A549 (cell line): Measurements from ENCODE around the gene ARFGEF2. TPM values are rescaled to one million over a fixed set of nuclear protein-coding genes. Genes with fewer than 3 reads are reported as not detected.
"Not testable (repeated sequence)": the region's sequence is repeated elsewhere in the genome, so short reads cannot be mapped to it uniquely, and the experiment has no call there.

Experiments
- ATAC-seq, 2 experiments: fragments of 200-7000 bp in 1 of 2; fragments of >200 bp in 1 of 2; cut with Nextera tagmentation in 1 of 2; cut with Tn5 transposase in 1 of 2; 3 replicates each; pipeline versions ENCODE4 v1.8.0 to v1.9.1; 2018 to 2020; ENCODE audit warnings: mild to moderate bottlenecking in 1 of 2, moderate library complexity in 1 of 2
- CTCF ChIA-PET: fragments of 300-600 bp; sonication (Branson Sonifier 250); formaldehyde crosslinking; extraction: SDS; loops from one replicate; lab custom pipeline; 2021; ENCODE audit warnings: antibody characterized with exemption, inconsistent platforms; lab: Yijun Ruan, JAX
- POLR2A ChIA-PET: fragments of 350-600 bp; formaldehyde crosslinking; extraction: SDS; loops from one replicate; lab custom pipeline; 2021; ENCODE audit warnings: antibody characterized with exemption, inconsistent platforms; lab: Yijun Ruan, JAX
- DNase-seq, 2 experiments: peaks; one replicate each; pipeline versions ENCODE4 v3.0.0 to v3.0.0-alpha.2; 2011 to 2016; ENCODE audit warnings: low read depth in 1 of 2, low spot score in 1 of 2
- FAIRE-seq: peaks from 2 replicates; lab custom pipeline; 2011; peaks lifted over from hg19 to GRCh38; lab: Jason Lieb, UNC
- H3K27ac ChIP-seq, 2 experiments: fragments of >200 bp; sonication (Bioruptor Twin); formaldehyde crosslinking; 3 replicates each; pipeline ENCODE4 v1.5.1; 2016 to 2017
- H3K4me1 ChIP-seq: fragments of >200 bp; sonication (Bioruptor Twin); formaldehyde crosslinking; 3 replicates; pipeline ENCODE4 v1.6.1; 2016
- H3K4me2 ChIP-seq: fragments of >200 bp; sonication (Bioruptor Twin); formaldehyde crosslinking; 3 replicates; pipeline ENCODE4 v1.6.1; 2016
- H3K4me3 ChIP-seq: fragments of >200 bp; sonication (Bioruptor Twin); formaldehyde crosslinking; 3 replicates; pipeline ENCODE4 v1.5.1; 2016
- H3K9me3 ChIP-seq: fragments of >200 bp; sonication (Bioruptor Twin); formaldehyde crosslinking; 3 replicates; pipeline ENCODE4 v1.6.1; 2016
- CBX8 ChIP-seq: fragments of 200-600 bp; sonication (generic); IDR thresholded peaks from 2 replicates; pipeline ENCODE4 v1.6.1; 2016
- CEBPB ChIP-seq, 2 experiments: fragments of >200 bp in 1 of 2; sonication (Bioruptor Twin) in 1 of 2; formaldehyde crosslinking in 1 of 2; IDR thresholded peaks; 2 replicates each; pipeline ENCODE4 v1.6.1; 2012 to 2016
- CHD4 ChIP-seq: fragments of 200-600 bp; sonication (generic); IDR thresholded peaks from 2 replicates; pipeline ENCODE4 v1.6.1; 2016; ENCODE audit warnings: antibody characterized with exemption, mild to moderate bottlenecking, borderline replicate concordance
- EHMT2 ChIP-seq: fragments of 200-600 bp; sonication (generic); IDR thresholded peaks from 2 replicates; pipeline ENCODE4 v1.6.1; 2016; ENCODE audit warnings: antibody characterized with exemption, low read depth, mild to moderate bottlenecking, moderate library complexity
- FOXS1 ChIP-seq: fragments of 250-450 bp; sonication (Bioruptor Pico); IDR thresholded peaks from 2 replicates; pipeline ENCODE4 v1.5.0; 2020; ENCODE audit warnings: mild to moderate bottlenecking, moderate library complexity
- HDAC2 ChIP-seq: fragments of 200-600 bp; sonication (generic); IDR thresholded peaks from 2 replicates; pipeline ENCODE4 v1.6.1; 2016
- HOXA7 ChIP-seq: fragments of 250-450 bp; sonication (Bioruptor Pico); IDR thresholded peaks from 2 replicates; pipeline ENCODE4 v1.5.0; 2020; ENCODE audit warnings: mild to moderate bottlenecking, moderate library complexity
- JUN ChIP-seq, 2 experiments: fragments of >200 bp; sonication (Bioruptor Twin); formaldehyde crosslinking; IDR thresholded peaks; 2 replicates in 1 of 2; 3 replicates in 1 of 2; pipeline ENCODE4 v1.6.1; 2016 to 2017
- JUNB ChIP-seq: fragments of >200 bp; sonication (Bioruptor Twin); formaldehyde crosslinking; IDR thresholded peaks from 2 replicates; pipeline ENCODE4 v1.6.1; 2016
- KDM5A ChIP-seq: fragments of 200-600 bp; sonication (generic); IDR thresholded peaks from 2 replicates; pipeline ENCODE4 v1.6.1; 2016; ENCODE audit warnings: antibody characterized with exemption, mild to moderate bottlenecking
- MYC ChIP-seq: IDR thresholded peaks from 2 replicates; pipeline ENCODE4 v1.6.1; 2012; ENCODE audit warnings: mild to moderate bottlenecking, inconsistent platforms, low read length, improper control_type of control experiment, borderline replicate concordance
- POLR2AphosphoS2 ChIP-seq: conservative IDR thresholded peaks from 2 replicates; pipeline ENCODE4 v1.6.1; 2012; ENCODE audit warnings: low read length, improper control_type of control experiment, inconsistent platforms
- RAD21 ChIP-seq, 2 experiments: fragments of >200 bp in 1 of 2; sonication (Bioruptor Twin) in 1 of 2; formaldehyde crosslinking in 1 of 2; IDR thresholded peaks in 1 of 2; conservative IDR thresholded peaks in 1 of 2; 2 replicates in 1 of 2; 3 replicates in 1 of 2; pipeline ENCODE4 v1.6.1; 2012 to 2018; ENCODE audit warnings: inconsistent platforms in 1 of 2
- TFCP2L1 ChIP-seq: fragments of 250-450 bp; sonication (Bioruptor Pico); IDR thresholded peaks from 2 replicates; pipeline ENCODE4 v1.5.0; 2021; ENCODE audit warnings: mild to moderate bottlenecking
- WGBS: methylation state at CpG from one replicate; pipeline ENCODE4 v1.1.6; 2017; ENCODE audit errors: missing lambda C conversion rate; 5-methylcytosine and 5-hydroxymethylcytosine counted together
- polyA plus RNA-seq, 4 experiments: library from polyadenylated mRNA; depleted of rRNA in 3 of 4; stranded (reverse); fragments of >200 nt; fragmentation: RNase III in 1 of 4; extraction: RNeasy Plus Mini Kit Qiagen cat#74134 plus additional on column Dnase treatment in 1 of 4; gene quantifications; 2 replicates in 3 of 4; 3 replicates in 1 of 4; pipeline ENCODE4 v1.2.3, GENCODE V29; 2011 to 2017
- TF ChIP-seq, protein P1 (sequence below): IDR thresholded peaks from 2 replicates; pipeline ENCODE4 v1.6.1; 2012
- TF ChIP-seq, protein P2 (sequence below): fragments of 450-650 bp; IDR thresholded peaks from 2 replicates; pipeline ENCODE4 v1.6.1; 2014; ENCODE audit warnings: antibody characterized with exemption
- TF ChIP-seq, protein P3 (sequence below): fragments of >200 bp; sonication (Bioruptor Twin); formaldehyde crosslinking; IDR thresholded peaks from 3 replicates; pipeline ENCODE4 v1.6.1; 2016
- TF ChIP-seq, protein P4 (sequence below): fragments of 150-350 bp; IDR thresholded peaks from 2 replicates; pipeline ENCODE4 v1.6.1; 2014; ENCODE audit warnings: low read depth, mild to moderate bottlenecking, low read length
- TF ChIP-seq, protein P5 (sequence below): fragments of 250-450 bp; sonication (Bioruptor Pico); IDR thresholded peaks from 2 replicates; pipeline ENCODE4 v1.5.0; 2020; ENCODE audit warnings: low read depth, mild to moderate bottlenecking, moderate library complexity
- TF ChIP-seq, protein P6 (sequence below): fragments of >200 bp; sonication (Bioruptor Twin); formaldehyde crosslinking; IDR thresholded peaks from 2 replicates; pipeline ENCODE4 v1.6.1; 2016

The ARFGEF2 gene
- polyA plus RNA-seq, 2 of the 4 experiments (the other 2 are of a cell fraction): 12.3 to 24.3 TPM

DNA sequence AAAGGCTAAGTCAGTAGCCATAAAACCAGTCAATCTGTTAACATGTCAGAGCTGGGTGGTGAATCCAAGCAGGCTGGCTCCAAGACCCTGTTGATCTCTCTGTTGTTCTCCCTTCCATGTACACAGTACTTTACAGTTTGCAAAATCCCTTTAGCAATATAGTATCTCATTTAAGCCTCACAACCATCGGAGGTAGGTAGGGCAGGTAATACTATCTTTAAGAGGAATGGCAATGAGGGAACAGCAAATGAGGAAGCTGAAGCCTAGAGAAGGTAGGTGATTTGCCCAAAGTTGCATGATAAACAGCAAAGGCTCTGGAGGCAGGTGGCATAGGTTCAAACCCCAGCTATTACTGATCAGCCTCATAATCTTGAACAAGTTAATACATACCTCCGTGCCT is 34.7 kb upstream of the ARFGEF2 start:
- WGBS: 35% methylated on average over 2 of the region's 2 CpGs
- FAIRE-seq: no peak
- H3K4me2 ChIP-seq: no peak overlapping the region
- no peak overlapping the region for H3K4me3 ChIP-seq
- ATAC-seq: no peak
- DNase-seq: no peak
- no peaks in the 10 kb centered on the region for H3K4me1 ChIP-seq
- CTCF ChIA-PET: interaction anchor here (1.1 to 2.8 kb wide), 3 partner anchors 12 to 229 kb away, joined by 4 to 11 read pairs (median 6); no protein-coding TSS in a partner anchor
- H3K27ac ChIP-seq: no peak overlapping the region
- POLR2A ChIA-PET: no interaction called here
- TF ChIP-seq EHMT2 (no peak), CHD4 (no peak), RAD21 (conservative IDR thresholded peaks at IDR 0.05 in 1 of 2, IDR thresholded peaks at IDR 0.05 in 1 of 2) (no peak), CBX8 (no peak), HOXA7 (CRISPR knock-in tag) (no peak), FOXS1 (CRISPR knock-in tag) (no peak), POLR2AphosphoS2 (no peak), MYC (no peak), JUN (IDR thresholded peaks at IDR 0.05) (no peak)
- TF ChIP-seq, protein P1, sequence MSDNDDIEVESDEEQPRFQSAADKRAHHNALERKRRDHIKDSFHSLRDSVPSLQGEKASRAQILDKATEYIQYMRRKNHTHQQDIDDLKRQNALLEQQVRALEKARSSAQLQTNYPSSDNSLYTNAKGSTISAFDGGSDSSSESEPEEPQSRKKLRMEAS: no peak
- TF ChIP-seq, protein P2, sequence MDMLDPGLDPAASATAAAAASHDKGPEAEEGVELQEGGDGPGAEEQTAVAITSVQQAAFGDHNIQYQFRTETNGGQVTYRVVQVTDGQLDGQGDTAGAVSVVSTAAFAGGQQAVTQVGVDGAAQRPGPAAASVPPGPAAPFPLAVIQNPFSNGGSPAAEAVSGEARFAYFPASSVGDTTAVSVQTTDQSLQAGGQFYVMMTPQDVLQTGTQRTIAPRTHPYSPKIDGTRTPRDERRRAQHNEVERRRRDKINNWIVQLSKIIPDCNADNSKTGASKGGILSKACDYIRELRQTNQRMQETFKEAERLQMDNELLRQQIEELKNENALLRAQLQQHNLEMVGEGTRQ: no peak
- H3K9me3 ChIP-seq: no peaks in the 10 kb centered on the region

DNA sequence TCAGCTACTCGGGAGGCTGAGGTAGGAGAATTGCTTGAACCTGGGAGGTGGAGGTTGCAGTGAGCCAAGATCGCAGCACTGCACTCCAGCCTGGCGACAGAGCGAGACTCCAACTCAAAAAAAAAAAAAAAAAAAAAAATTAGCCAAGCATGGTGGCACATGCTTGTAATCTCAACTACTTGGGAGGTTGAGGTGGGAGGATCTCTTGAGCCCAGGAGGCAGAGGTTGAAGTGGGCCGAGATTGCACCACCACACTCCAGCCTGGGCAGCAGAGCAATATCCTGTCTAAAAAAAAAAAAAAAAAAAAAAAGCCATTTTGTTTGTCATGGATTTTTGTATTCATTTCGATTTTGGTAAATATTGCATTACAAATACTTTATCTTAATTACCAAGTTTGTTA is 33.0 kb upstream of the ARFGEF2 start:
- POLR2A ChIA-PET, H3K9me3 ChIP-seq, ATAC-seq, H3K27ac ChIP-seq, H3K4me1 ChIP-seq, H3K4me2 ChIP-seq, DNase-seq, FAIRE-seq, H3K4me3 ChIP-seq: not testable (repeated sequence)
- WGBS: 65% methylated on average over 6 of the region's 6 CpGs
- CTCF ChIA-PET: interaction anchor here (2.8 to 3.5 kb wide), 2 partner anchors 16 to 231 kb away, joined by 11 to 14 read pairs; no protein-coding TSS in a partner anchor

DNA sequence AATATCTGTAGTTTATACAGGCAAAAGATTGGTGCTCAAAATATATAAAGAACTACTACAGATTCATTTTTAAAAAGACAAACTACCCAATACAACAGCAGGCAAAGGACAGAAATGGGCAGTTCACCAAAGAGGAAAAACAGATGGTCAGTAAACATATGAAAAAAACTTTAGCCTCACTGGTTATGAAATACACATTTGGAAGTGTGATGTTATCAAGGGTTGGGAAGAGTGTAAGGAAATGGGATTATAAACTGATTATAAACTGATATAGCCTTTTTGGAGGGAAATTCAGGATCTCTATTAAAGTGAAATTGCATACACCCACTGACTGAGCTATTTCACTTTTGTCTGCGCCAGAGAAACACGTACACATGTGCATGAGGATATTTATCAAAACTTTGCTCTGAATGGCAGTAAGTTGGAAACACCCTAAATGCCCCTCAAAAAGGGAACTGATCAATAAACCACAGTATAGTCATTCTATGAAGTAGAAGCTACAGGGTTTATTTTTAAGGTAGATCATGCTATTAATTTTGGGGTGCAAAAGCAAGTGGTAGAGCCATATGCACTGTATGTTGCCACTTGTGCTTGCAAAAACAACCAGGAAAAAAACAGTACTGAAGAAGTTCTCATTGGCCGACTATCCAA is 32.2 kb upstream of the ARFGEF2 start:
- DNase-seq: no peak
- WGBS: 85% methylated on average over 3 of the region's 3 CpGs
- no peaks in the 10 kb centered on the region for H3K9me3 ChIP-seq
- TF ChIP-seq CEBPB (IDR thresholded peaks at IDR 0.05): no peak
- TF ChIP-seq, protein P3, sequence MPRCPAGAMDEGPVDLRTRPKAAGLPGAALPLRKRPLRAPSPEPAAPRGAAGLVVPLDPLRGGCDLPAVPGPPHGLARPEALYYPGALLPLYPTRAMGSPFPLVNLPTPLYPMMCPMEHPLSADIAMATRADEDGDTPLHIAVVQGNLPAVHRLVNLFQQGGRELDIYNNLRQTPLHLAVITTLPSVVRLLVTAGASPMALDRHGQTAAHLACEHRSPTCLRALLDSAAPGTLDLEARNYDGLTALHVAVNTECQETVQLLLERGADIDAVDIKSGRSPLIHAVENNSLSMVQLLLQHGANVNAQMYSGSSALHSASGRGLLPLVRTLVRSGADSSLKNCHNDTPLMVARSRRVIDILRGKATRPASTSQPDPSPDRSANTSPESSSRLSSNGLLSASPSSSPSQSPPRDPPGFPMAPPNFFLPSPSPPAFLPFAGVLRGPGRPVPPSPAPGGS: no peak
- TF ChIP-seq, protein P4, sequence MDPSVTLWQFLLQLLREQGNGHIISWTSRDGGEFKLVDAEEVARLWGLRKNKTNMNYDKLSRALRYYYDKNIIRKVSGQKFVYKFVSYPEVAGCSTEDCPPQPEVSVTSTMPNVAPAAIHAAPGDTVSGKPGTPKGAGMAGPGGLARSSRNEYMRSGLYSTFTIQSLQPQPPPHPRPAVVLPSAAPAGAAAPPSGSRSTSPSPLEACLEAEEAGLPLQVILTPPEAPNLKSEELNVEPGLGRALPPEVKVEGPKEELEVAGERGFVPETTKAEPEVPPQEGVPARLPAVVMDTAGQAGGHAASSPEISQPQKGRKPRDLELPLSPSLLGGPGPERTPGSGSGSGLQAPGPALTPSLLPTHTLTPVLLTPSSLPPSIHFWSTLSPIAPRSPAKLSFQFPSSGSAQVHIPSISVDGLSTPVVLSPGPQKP: no peak
- TF ChIP-seq JUNB: no peak
- TF ChIP-seq HOXA7 (CRISPR knock-in tag): no peak
- TF ChIP-seq HDAC2: no peak
- TF ChIP-seq TFCP2L1: no peak
- TF ChIP-seq, protein P5, sequence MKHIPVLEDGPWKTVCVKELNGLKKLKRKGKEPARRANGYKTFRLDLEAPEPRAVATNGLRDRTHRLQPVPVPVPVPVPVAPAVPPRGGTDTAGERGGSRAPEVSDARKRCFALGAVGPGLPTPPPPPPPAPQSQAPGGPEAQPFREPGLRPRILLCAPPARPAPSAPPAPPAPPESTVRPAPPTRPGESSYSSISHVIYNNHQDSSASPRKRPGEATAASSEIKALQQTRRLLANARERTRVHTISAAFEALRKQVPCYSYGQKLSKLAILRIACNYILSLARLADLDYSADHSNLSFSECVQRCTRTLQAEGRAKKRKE (CRISPR knock-in tag): no peak
- TF ChIP-seq FOXS1 (CRISPR knock-in tag): no peak
- TF ChIP-seq KDM5A: no peak
- TF ChIP-seq, protein P6, sequence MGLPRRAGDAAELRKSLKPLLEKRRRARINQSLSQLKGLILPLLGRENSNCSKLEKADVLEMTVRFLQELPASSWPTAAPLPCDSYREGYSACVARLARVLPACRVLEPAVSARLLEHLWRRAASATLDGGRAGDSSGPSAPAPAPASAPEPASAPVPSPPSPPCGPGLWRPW: no peak
- no peaks in the 10 kb centered on the region for H3K4me1 ChIP-seq
- ATAC-seq: no peak
- no peak for FAIRE-seq
- no peak overlapping the region for H3K27ac ChIP-seq
- H3K4me3 ChIP-seq: no peak overlapping the region
- no peak overlapping the region for H3K4me2 ChIP-seq
- ChIA-PET CTCF (interaction anchor here (3.5 kb wide), 1 partner anchor 232 kb away, joined by 14 read pairs; no protein-coding TSS in a partner anchor), POLR2A (no interaction called here)
